ENCODE data around the gene PGAP2.

DNA sequence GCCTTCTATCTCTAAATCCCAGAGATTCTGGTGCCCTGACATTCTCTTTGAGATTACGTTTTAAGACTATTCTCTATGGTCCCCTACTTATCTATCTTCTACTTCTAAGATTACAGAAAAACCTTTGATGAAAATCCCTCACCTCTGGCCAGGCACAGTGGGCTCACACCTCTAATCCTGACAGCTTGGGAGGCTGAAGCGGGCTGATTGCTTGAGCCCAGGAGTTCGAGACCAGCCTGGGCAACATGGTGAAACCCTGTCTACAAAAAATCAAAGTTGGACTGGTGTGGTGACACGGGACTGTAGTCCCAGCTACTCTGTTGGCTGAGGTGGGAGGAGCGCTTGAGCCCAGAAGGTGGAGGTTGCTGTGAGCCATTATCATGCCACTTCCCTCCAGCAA is 25.4 kb upstream of the PGAP2 start:
- TF ChIP-seq, protein P1, sequence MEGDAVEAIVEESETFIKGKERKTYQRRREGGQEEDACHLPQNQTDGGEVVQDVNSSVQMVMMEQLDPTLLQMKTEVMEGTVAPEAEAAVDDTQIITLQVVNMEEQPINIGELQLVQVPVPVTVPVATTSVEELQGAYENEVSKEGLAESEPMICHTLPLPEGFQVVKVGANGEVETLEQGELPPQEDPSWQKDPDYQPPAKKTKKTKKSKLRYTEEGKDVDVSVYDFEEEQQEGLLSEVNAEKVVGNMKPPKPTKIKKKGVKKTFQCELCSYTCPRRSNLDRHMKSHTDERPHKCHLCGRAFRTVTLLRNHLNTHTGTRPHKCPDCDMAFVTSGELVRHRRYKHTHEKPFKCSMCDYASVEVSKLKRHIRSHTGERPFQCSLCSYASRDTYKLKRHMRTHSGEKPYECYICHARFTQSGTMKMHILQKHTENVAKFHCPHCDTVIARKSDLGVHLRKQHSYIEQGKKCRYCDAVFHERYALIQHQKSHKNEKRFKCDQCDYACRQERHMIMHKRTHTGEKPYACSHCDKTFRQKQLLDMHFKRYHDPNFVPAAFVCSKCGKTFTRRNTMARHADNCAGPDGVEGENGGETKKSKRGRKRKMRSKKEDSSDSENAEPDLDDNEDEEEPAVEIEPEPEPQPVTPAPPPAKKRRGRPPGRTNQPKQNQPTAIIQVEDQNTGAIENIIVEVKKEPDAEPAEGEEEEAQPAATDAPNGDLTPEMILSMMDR (IDR thresholded peaks at IDR 0.05) = no peak
- TF ChIP-seq EP300 (IDR thresholded peaks at IDR 0.05) = no peak
- no peak for TF ChIP-seq POLR2A (IDR thresholded peaks at IDR 0.05)
